Measurements from ENCODE around the gene NDUFAF5.

The NDUFAF5 gene

GRCh38 chr20:13765868-13766416 is 18.9 kb upstream of the NDUFAF5 start:
- no peak overlapping the region for H3K4me3 ChIP-seq (ENCODE audit: low read depth, low read length)
- no peak for TF ChIP-seq CTCF (IDR thresholded peaks at IDR 0.05; ENCODE audit: low read depth, low read length)

- no peak for TF ChIP-seq CTCF (IDR thresholded peaks at IDR 0.05; ENCODE audit: low read depth, low read length)
- H3K4me3 ChIP-seq (ENCODE audit: low read depth, low read length) = no peak overlapping the region
Measured at GRCh38 chr20:13770141-13770540, 14.7 kb upstream of the NDUFAF5 start.

- TF ChIP-seq CTCF (IDR thresholded peaks at IDR 0.05; ENCODE audit: low read depth, low read length) = no peak
- no peak overlapping the region for H3K4me3 ChIP-seq (ENCODE audit: low read depth, low read length)
Measured at GRCh38 chr20:13771853-13772453, 12.9 kb upstream of the NDUFAF5 start.

GRCh38 chr20:13772529-13772928 is 12.3 kb upstream of the NDUFAF5 start:
- TF ChIP-seq CTCF (IDR thresholded peaks at IDR 0.05; ENCODE audit: low read depth, low read length) = no peak
- H3K4me3 ChIP-seq (ENCODE audit: low read depth, low read length) = no peak overlapping the region

- no peak for TF ChIP-seq CTCF (IDR thresholded peaks at IDR 0.05; ENCODE audit: low read depth, low read length)
- H3K4me3 ChIP-seq (ENCODE audit: low read depth, low read length) = no peak overlapping the region
Measured at GRCh38 chr20:13775867-13776266, 9.0 kb upstream of the NDUFAF5 start.

GRCh38 chr20:13777171-13777601 is 7.6 kb upstream of the NDUFAF5 start:
- no peak overlapping the region for H3K4me3 ChIP-seq (ENCODE audit: low read depth, low read length)
- TF ChIP-seq CTCF (IDR thresholded peaks at IDR 0.05; ENCODE audit: low read depth, low read length) = no peak

GRCh38 chr20:13778827-13779226 is 6.0 kb upstream of the NDUFAF5 start:
- no peak overlapping the region for H3K4me3 ChIP-seq (ENCODE audit: low read depth, low read length)
- TF ChIP-seq CTCF (IDR thresholded peaks at IDR 0.05; ENCODE audit: low read depth, low read length) = no peak

Measured in WI38 (cell line).